Measurements from ENCODE around the gene IDI1. TPM values are rescaled to one million over a fixed set of nuclear protein-coding genes. Genes with fewer than 3 reads are reported as not detected.

The IDI1 gene
- total and polyA plus RNA-seq, 4 donors: 78.8 to 264 (median 109) TPM

GRCh38 chr10:1037098-1037497 is 11.8 kb downstream of the IDI1 start:
- 84% methylated on average over 11 of the region's 11 CpGs for WGBS
- no peak for TF ChIP-seq FOXA1 (IDR thresholded peaks at IDR 0.05)
- no peak for TF ChIP-seq EGR1 (IDR thresholded peaks at IDR 0.05; ENCODE audit: low read depth in 2 of 2)
- TF ChIP-seq FOXA2 (IDR thresholded peaks at IDR 0.05): no peak
- TF ChIP-seq RXRA (IDR thresholded peaks at IDR 0.05): no peak
- TF ChIP-seq YY1 (IDR thresholded peaks at IDR 0.05): no peak
- TF ChIP-seq GABPA (IDR thresholded peaks at IDR 0.05 in 1 of 2, conservative IDR thresholded peaks at IDR 0.05 in 1 of 2): no peak
- TF ChIP-seq REST (IDR thresholded peaks at IDR 0.05): no peak
- TF ChIP-seq NR2F2 (IDR thresholded peaks at IDR 0.05): no peak
- TF ChIP-seq ATF3 (IDR thresholded peaks at IDR 0.05): no peak
- no peak for TF ChIP-seq HNF4A (conservative IDR thresholded peaks at IDR 0.05)
- no peak for TF ChIP-seq TAF1 (conservative IDR thresholded peaks at IDR 0.05)
- TF ChIP-seq ZBTB33 (IDR thresholded peaks at IDR 0.05): no peak
- no peak for TF ChIP-seq HNF4G (IDR thresholded peaks at IDR 0.05)
- TF ChIP-seq JUND (IDR thresholded peaks at IDR 0.05): no peak
- TF ChIP-seq CTCF (IDR thresholded peaks at IDR 0.05; ENCODE audit: low read depth, low read length, missing input control): no peak
- TF ChIP-seq RAD21 (IDR thresholded peaks at IDR 0.05): no peak
- no peak for TF ChIP-seq SP1 (IDR thresholded peaks at IDR 0.05)
- no peak for TF ChIP-seq MAX (IDR thresholded peaks at IDR 0.05)
- Histone ChIP-seq H3K9ac (ENCODE audit: low read depth in 1 of 2, low read length in 2 of 2) (no peak overlapping the region), H3K36me3 (ENCODE audit: control insufficient read depth in 4 of 4, insufficient read depth in 3 of 4, low read depth in 1 of 4, low read length in 3 of 4) (peaks cover 1 to 20% (median 17%) of the 10 kb centered on the region in 4 donors), H3K4me1 (ENCODE audit: control insufficient read depth in 4 of 4, insufficient read depth in 4 of 4, low read length in 3 of 4) (no peaks in the 10 kb centered on the region), H3K27me3 (ENCODE audit: control insufficient read depth in 4 of 4, insufficient read depth in 4 of 4, low read length in 3 of 4) (no peaks in the 10 kb centered on the region), H3K9me3 (ENCODE audit: control insufficient read depth in 4 of 4, low read length in 3 of 4) (no peaks in the 10 kb centered on the region), H3K4me3 (ENCODE audit: low read depth in 1 of 3, low read length in 3 of 3) (no peak overlapping the region), H3K27ac (ENCODE audit: low read depth in 1 of 2, low read length in 2 of 2) (no peak overlapping the region)
- DNase-seq (ENCODE audit: low spot score): no peak
